Trophoblast cell (in vitro differentiated cells and primary cell): ENCODE results near the gene ZNF22.

Experiments used
- DNase-seq, 2 donors: peaks; one replicate each; pipeline ENCODE4 v3.0.0-alpha.2; 2016
- H2AFZ ChIP-seq: 2 replicates; pipeline ENCODE4 v1.6.1; 2013; ENCODE audit warnings: low read length, moderate library complexity, mild to moderate bottlenecking; ENCODE audit not compliant: insufficient read depth, poor library complexity
- H2AK5ac ChIP-seq: 2 replicates; pipeline ENCODE4 v1.6.1; 2013; ENCODE audit warnings: mild to moderate bottlenecking, low read length
- H2BK120ac ChIP-seq: 2 replicates; pipeline ENCODE4 v1.6.1; 2013; ENCODE audit warnings: low read length, mild to moderate bottlenecking, moderate library complexity; ENCODE audit not compliant: insufficient read depth, poor library complexity
- H2BK12ac ChIP-seq: 2 replicates; pipeline ENCODE4 v1.6.1; 2013; ENCODE audit warnings: mild to moderate bottlenecking, low read length, moderate library complexity
- H2BK5ac ChIP-seq: 2 replicates; pipeline ENCODE4 v1.6.1; 2013; ENCODE audit warnings: low read length, low read depth, moderate library complexity, mild to moderate bottlenecking; ENCODE audit not compliant: poor library complexity
- H3K14ac ChIP-seq: 2 replicates; pipeline ENCODE4 v1.6.1; 2013; ENCODE audit warnings: mild to moderate bottlenecking, low read length
- H3K18ac ChIP-seq: 2 replicates; pipeline ENCODE4 v1.6.1; 2013; ENCODE audit warnings: mild to moderate bottlenecking, low read length
- H3K23ac ChIP-seq: 2 replicates; pipeline ENCODE4 v1.6.1; 2013; ENCODE audit warnings: low read length
- H3K27ac ChIP-seq: 2 replicates; pipeline ENCODE4 v1.5.1; 2013; ENCODE audit warnings: low read depth, mild to moderate bottlenecking, inconsistent platforms, low read length, moderate library complexity
- H3K27me3 ChIP-seq: 2 replicates; pipeline ENCODE4 v1.6.1; 2013; ENCODE audit warnings: inconsistent platforms, mild to moderate bottlenecking, low read length, moderate library complexity; ENCODE audit not compliant: insufficient read depth
- H3K36me3 ChIP-seq, 2 experiments: 1 replicate in 1 of 2; 2 replicates in 1 of 2; pipeline ENCODE4 v1.6.1; 2013; ENCODE audit warnings: low read length in 2 of 2, mild to moderate bottlenecking in 2 of 2, moderate library complexity in 1 of 2; ENCODE audit not compliant: insufficient read depth in 2 of 2, control insufficient read depth in 1 of 2
- H3K4ac ChIP-seq: 2 replicates; pipeline ENCODE4 v1.6.1; 2013; ENCODE audit warnings: low read depth, mild to moderate bottlenecking, low read length, moderate library complexity
- H3K4me1 ChIP-seq, 2 experiments: 1 replicate in 1 of 2; 2 replicates in 1 of 2; pipeline ENCODE4 v1.6.1; 2013; ENCODE audit warnings: low read length in 2 of 2, mild to moderate bottlenecking in 2 of 2, moderate library complexity in 1 of 2; ENCODE audit not compliant: insufficient read depth in 2 of 2, control insufficient read depth in 1 of 2
- H3K4me2 ChIP-seq: 2 replicates; pipeline ENCODE4 v1.6.1; 2013; ENCODE audit warnings: inconsistent platforms, mild to moderate bottlenecking, low read length, moderate library complexity
- H3K4me3 ChIP-seq: 2 replicates; pipeline ENCODE4 v1.5.1; 2013; ENCODE audit warnings: mild to moderate bottlenecking, low read depth, low read length, inconsistent platforms
- H3K79me1 ChIP-seq: one replicate; pipeline ENCODE4 v1.6.1; 2013; ENCODE audit warnings: low read length
- H3K79me2 ChIP-seq: 2 replicates; pipeline ENCODE4 v1.6.1; 2013; ENCODE audit warnings: low read length, mild to moderate bottlenecking; ENCODE audit not compliant: control insufficient read depth, insufficient read depth, poor library complexity
- H3K9ac ChIP-seq: 2 replicates; pipeline ENCODE4 v1.6.1; 2013; ENCODE audit warnings: mild to moderate bottlenecking, low read length
- H3K9me3 ChIP-seq: 2 replicates; pipeline ENCODE4 v1.6.1; 2013; ENCODE audit warnings: low read depth, mild to moderate bottlenecking, control low read depth, inconsistent platforms, low read length; ENCODE audit not compliant: insufficient read depth
- H4K12ac ChIP-seq: 2 replicates; pipeline ENCODE4 v1.6.1; 2013; ENCODE audit warnings: low read depth, mild to moderate bottlenecking, low read length, moderate library complexity
- H4K8ac ChIP-seq: 2 replicates; pipeline ENCODE4 v1.6.1; 2013; ENCODE audit warnings: low read depth, mild to moderate bottlenecking, low read length, moderate library complexity
- H4K91ac ChIP-seq: one replicate; pipeline ENCODE4 v1.6.1; 2013; ENCODE audit warnings: low read depth, mild to moderate bottlenecking, low read length, moderate library complexity
- WGBS: extraction: QIAGEN DNeasy Blood & Tissue Kit; methylation state at CpG from one replicate; pipeline ENCODE4 v1.1.7; 2013; ENCODE audit warnings: missing lambda C conversion rate; ENCODE audit not compliant: insufficient read length, insufficient coverage; ENCODE audit errors: extremely low coverage; 5-methylcytosine and 5-hydroxymethylcytosine counted together

ZNF22 gene

DNA sequence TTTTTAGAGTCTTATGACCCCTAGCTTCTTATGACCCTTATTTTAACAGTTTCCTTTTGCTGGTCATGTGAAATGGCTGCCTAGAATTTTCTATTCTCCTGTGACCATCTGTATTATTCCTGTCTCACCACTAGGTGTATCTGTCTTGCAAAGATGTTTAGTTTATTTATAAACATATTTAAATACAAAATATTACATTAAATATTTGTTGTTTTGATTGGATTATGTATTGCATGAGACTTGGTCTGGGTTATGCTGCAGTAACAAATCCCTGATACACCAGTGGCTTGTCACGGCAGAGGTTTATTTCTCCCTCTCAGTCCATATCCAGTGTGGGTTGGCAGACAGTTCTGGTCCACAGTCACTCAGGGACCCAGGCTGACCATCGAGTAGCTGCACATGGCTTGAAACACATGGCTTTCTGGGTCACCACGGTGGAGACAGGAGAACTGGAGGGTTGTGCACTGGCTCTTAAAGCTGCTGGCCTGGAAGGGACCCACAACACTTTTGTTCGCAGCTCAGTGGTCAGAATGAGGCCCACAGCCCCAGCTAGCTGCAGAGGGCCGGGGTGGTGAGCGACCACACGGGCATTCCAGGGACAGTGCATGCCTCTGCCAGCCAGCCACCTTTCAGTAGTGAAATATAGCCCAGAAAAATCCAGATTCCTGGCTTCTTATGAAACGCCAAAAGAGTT is 33.8 kb upstream of the ZNF22 start:
- H3K27ac ChIP-seq: no peak overlapping the region
- WGBS: no CpG with 5 or more reads among the region's 8 CpGs

GRCh38 chr10:44967616-44968015 is 33.1 kb upstream of the ZNF22 start:
- H2BK12ac ChIP-seq: no peak overlapping the region
- peaks cover 33 to 40% of the 10 kb centered on the region in 2 experiments for H3K4me1 ChIP-seq
- peaks cover 2% of the 10 kb centered on the region for H3K9me3 ChIP-seq
- H2AFZ ChIP-seq: no peak overlapping the region
- no peak overlapping the region for H3K14ac ChIP-seq
- no peak overlapping the region for H3K4ac ChIP-seq
- WGBS: no CpG with 5 or more reads among the region's 4 CpGs
- no peak for DNase-seq
- H4K12ac ChIP-seq: no peak overlapping the region
- no peak overlapping the region for H3K27ac ChIP-seq
- no peak overlapping the region for H3K4me3 ChIP-seq
- no peaks in the 10 kb centered on the region for H3K27me3 ChIP-seq
- H3K18ac ChIP-seq: no peak overlapping the region
- peaks cover 15% of the 10 kb centered on the region for H3K79me1 ChIP-seq
- no peak overlapping the region for H2BK120ac ChIP-seq
- H4K8ac ChIP-seq: no peak overlapping the region
- H3K36me3 ChIP-seq: peaks cover 24 to 28% of the 10 kb centered on the region in 2 experiments
- no peak overlapping the region for H2AK5ac ChIP-seq
- H3K23ac ChIP-seq: no peak overlapping the region
- H2BK5ac ChIP-seq: peak overlapping the region; percentile 23
- H3K79me2 ChIP-seq: peaks cover 4% of the 10 kb centered on the region
- H4K91ac ChIP-seq: no peak overlapping the region
- H3K4me2 ChIP-seq: no peak overlapping the region
- H3K9ac ChIP-seq: no peak overlapping the region

More for the DNA sequence above, 33.8 kb upstream of the ZNF22 start:
- H2BK5ac ChIP-seq: no peak overlapping the region
- no peak overlapping the region for H3K4me3 ChIP-seq
- H3K23ac ChIP-seq: no peak overlapping the region
- H3K36me3 ChIP-seq: peaks cover 24 to 28% of the 10 kb centered on the region in 2 experiments
- peak overlapping the region; percentile 12 for H3K14ac ChIP-seq
- H3K9me3 ChIP-seq: peaks cover 2% of the 10 kb centered on the region
- peaks cover 33 to 45% of the 10 kb centered on the region in 2 experiments for H3K4me1 ChIP-seq
- no peak overlapping the region for H4K12ac ChIP-seq
- peaks cover 4% of the 10 kb centered on the region for H3K79me2 ChIP-seq
- H3K79me1 ChIP-seq: peaks cover 15% of the 10 kb centered on the region
- no peak overlapping the region for H2AK5ac ChIP-seq
- H3K9ac ChIP-seq: no peak overlapping the region
- peak overlapping the region; percentile 17 for H3K4ac ChIP-seq
- no peak overlapping the region for H3K4me2 ChIP-seq
- no peak overlapping the region for H4K8ac ChIP-seq
- peak overlapping the region; percentile 12 for H4K91ac ChIP-seq
- H3K27me3 ChIP-seq: no peaks in the 10 kb centered on the region
- H2BK12ac ChIP-seq: no peak overlapping the region
- DNase-seq: no peak
- H2AFZ ChIP-seq: peak overlapping the region; percentile 33
- peak overlapping the region; percentile 27 for H3K18ac ChIP-seq
- H2BK120ac ChIP-seq: no peak overlapping the region

DNA sequence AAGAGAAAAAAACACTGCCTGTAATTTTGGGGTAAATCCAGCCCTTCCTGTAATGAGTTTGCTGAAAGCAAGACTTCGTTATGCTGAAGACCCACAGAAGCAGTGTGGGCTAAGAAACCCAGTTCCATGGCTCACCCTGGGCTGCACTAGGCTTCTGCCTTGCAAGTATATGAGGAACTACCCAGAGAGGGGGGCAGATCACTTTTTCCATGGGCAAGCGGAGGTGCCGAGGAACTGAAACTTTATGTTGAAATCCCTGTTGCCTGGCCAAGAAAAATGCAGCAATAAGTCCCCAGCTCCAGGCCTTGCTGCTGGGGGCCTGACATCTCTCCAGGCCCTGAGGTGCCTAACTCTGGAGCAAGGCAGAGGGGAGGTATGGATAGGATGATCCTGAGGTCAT is 32.6 kb upstream of the ZNF22 start:
- Histone ChIP-seq H3K4me3 (no peak overlapping the region), H3K4me2 (no peak overlapping the region), H3K9me3 (peaks cover 2% of the 10 kb centered on the region), H3K14ac (no peak overlapping the region), H4K12ac (no peak overlapping the region), H3K4ac (no peak overlapping the region), H3K27me3 (no peaks in the 10 kb centered on the region), H2BK5ac (no peak overlapping the region), H3K9ac (no peak overlapping the region), H2BK120ac (no peak overlapping the region), H4K91ac (no peak overlapping the region), H2BK12ac (no peak overlapping the region), H3K79me1 (peaks cover 15% of the 10 kb centered on the region), H3K36me3 (peaks cover 24 to 31% of the 10 kb centered on the region in 2 experiments), H2AFZ (no peak overlapping the region), H3K4me1 (peaks cover 32 to 41% of the 10 kb centered on the region in 2 experiments), H4K8ac (no peak overlapping the region), H3K23ac (no peak overlapping the region), H3K27ac (no peak overlapping the region), H3K79me2 (peaks cover 4% of the 10 kb centered on the region), H3K18ac (no peak overlapping the region), H2AK5ac (no peak overlapping the region)
- DNase-seq: peak in 1 of 2 donors; percentile 43
- WGBS: no CpG with 5 or more reads among the region's 3 CpGs

DNA sequence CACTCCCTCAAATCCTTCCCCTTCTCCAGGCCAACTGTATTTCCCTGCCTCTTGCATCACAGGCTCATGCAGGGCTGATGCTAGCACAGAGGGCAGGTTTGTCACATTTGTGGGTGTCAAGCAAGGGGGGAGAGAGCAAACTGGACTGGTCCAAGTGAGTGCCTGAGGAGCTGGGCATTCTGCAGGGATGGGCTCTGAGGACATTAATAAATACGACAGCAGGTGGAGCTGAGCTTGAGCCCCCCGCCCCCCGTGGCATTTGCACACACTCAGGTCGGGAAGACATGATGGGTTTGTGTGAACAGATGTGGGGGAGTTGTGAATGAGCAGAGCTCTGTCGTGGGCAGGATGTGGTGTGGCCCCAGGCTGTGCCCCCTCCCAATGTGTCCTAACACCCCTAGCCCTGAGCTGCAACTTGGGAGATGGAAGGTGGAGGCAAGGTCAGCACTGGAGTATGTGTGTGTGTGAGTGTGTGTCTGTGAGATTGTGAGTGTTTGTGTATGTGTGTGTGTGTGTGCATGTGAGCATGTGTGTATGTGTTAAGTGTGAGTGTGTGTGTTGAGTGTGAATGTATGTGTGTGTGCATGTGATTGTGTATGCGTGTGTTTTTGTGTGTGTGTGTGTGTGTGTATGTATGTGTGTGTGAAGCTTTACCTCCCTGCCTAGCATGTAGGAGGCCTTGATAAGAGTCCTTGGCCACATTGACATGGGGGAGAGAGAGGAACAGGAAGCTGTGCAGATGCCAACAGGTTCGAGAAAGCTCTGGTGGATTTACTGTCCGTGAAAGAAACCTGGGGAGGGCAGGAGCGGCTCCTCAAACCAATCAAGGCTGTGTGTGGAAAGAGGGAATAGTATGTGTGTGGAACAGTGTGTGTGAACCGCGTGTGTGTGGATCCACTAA is 32.0 kb upstream of the ZNF22 start:
- Histone ChIP-seq H3K4me3 (no peak overlapping the region), H3K4me1 (peaks cover 28 to 41% of the 10 kb centered on the region in 2 experiments), H2BK5ac (no peak overlapping the region), H2AK5ac (no peak overlapping the region), H3K14ac (no peak overlapping the region), H3K4me2 (no peak overlapping the region), H3K23ac (no peak overlapping the region), H2BK12ac (no peak overlapping the region), H4K91ac (no peak overlapping the region), H3K9me3 (peaks cover 2% of the 10 kb centered on the region), H3K9ac (no peak overlapping the region), H3K36me3 (peaks cover 24 to 31% of the 10 kb centered on the region in 2 experiments), H4K12ac (no peak overlapping the region), H3K79me2 (peaks cover 4% of the 10 kb centered on the region), H3K27ac (no peak overlapping the region), H3K4ac (no peak overlapping the region), H4K8ac (no peak overlapping the region), H2AFZ (no peak overlapping the region), H3K79me1 (peaks cover 13% of the 10 kb centered on the region), H3K18ac (no peak overlapping the region), H3K27me3 (no peaks in the 10 kb centered on the region), H2BK120ac (no peak overlapping the region)
- no CpG with 5 or more reads among the region's 11 CpGs for WGBS
- DNase-seq: no peak
